ENCODE data around the gene GADL1.

Gene GADL1

DNA sequence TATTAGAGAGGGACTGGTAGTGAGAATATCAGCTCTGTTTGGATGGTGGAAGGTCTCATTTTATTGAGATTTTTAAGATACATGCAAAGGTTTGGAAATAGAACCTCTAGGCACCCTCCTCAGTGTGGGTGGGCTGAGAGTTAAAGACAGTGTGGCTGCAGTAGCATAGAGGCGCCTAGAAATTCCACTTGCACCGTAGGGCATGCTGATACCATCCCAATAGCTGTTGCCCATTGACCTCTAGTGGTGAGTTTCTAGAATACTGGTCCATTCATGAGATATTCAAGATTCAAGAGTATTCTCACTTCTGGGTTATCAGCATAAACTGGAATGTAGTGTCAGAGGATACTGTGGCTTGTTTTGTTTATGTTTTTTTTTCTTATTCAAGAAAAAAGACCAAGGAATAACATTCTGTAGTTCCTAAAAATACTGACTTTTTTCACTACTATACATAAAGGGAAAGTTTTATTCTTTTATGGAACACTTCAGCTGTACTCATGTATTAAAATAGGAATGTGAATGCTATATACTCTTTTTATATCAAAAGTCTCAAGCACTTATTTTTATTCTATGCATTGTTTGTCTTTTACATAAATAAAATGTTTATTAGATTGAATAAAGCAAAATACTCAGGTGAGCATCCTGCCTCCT is 200.9 kb downstream of the GADL1 start:
- peak; percentile 76 for DNase-seq

DNA sequence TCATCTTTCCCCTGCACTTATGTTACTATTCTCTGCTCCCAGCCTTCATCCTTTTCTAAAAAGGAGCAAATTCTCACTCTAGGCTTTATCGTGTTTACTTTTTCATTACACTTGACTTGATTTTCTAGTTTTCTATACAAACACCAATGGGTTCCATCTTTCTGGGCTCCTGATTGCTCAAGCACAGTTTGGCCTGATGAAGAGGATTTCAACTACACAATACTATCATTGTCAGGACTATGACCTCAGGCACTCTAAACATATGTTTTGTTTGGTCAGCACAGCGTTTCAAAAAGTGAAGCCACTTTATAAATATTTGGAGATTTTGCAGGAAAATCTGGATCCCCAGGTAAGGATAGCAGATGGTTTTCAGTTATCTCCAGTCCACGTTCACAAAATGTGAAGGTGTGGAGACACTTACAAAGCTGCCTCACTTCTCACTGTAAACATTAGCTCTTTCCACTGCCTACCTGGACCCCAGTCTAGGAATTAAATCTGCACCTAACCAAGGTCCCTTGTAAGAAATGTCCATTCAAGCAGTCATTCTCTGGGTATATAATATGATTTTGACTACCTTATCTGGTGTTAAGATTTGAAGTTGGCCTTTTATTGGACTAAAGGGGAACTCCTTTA is 201.8 kb downstream of the GADL1 start:
- DNase-seq: no peak

DNA sequence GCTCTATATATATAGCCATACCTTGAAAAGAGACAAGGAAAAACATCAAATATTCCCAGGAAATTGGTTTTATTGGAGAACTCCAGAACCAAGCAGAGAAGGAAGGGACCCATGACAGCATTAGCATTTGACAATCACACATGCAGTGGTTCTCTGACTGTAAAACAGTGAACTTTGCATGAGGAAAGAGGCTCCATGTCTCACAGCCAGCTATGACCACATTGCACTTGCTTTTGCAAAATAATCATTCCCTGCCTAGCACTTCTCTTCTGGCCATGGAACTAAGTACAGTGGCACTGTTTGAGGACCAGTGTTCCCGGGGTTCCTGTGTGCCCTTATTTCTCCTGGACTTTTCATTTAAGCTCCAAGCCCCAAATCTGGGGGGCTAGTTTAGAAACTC is 202.5 kb downstream of the GADL1 start:
- no peak for DNase-seq

DNA sequence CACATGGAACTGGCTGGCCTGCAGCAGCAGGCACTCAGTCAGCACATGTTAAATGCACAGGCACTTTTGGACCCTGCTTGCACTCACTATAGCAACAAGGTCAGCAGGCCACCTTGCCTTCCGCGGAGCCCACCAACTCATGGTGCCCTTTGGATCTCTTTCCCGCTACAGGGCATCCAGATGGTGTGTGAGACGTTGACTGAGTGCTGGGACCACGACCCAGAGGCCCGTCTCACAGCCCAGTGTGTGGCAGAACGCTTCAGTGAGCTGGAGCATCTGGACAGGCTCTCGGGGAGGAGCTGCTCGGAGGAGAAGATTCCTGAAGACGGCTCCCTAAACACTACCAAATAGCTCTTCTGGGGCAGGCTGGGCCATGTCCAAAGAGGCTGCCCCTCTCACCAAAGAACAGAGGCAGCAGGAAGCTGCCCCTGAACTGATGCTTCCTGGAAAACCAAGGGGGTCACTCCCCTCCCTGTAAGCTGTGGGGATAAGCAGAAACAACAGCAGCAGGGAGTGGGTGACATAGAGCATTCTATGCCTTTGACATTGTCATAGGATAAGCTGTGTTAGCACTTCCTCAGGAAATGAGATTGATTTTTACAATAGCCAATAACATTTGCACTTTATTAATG is 203.1 kb downstream of the GADL1 start:
- DNase-seq: no peak

DNA sequence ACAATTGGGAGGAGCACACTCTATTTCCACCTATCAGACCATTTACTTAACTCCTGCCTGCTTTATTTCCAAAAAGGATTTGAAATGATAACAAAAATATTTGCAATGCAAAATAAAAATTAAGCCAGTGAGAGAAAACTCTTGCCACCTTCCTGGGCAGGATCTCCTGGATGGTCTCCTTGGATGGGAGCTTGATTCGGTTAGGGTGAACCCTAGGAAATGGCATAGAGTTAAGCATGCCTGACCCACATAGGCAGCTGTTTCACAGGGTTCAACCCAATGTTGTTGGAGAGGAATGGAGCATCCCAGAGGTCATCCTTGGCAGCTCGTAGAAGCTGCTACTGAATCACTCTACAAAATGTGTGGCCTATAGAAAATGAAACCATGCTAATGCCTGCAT is 204.3 kb downstream of the GADL1 start:
- DNase-seq: no peak

DNA sequence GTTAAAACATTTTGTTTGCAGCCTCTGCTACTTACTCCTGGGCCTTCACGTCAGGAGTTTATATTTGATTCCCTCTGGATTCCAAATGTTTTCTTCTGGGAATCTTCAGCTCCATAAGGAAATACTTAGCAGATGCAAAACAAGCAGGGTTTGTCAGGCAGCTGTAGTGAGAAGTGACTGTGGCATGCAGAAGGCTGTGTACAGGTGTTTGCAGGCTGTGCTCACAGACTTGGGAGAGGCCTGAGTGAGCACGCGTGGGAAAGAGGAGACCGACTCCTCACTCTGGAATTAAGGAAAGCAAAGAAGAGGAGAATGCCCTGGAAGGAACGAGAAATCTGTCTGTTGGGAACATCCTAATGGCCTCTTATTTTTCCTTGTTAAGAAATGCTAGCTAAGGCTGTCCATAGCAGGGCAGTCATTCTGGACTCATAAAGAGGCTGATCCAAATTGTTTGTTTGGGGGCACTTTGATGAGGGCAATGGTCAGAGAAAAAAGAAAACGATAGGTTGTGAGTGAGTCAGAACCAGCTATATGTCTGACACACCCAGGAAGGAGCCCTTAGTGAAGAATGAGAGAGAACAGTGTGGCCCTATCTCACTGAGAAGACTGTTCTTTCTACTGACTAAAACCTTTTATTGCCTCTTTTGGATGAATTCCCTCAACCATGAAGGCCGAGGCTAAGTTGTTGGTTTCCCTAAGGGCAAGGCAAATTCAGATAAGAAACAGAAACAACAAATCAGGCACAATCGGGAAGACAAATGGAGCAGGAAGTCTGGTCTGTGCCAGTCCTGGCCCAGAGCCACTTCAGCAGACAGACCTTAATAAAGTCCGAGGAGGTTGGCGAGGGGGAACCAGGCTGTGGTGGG is 205.5 kb downstream of the GADL1 start:
- DNase-seq: peak; percentile 36

DNA sequence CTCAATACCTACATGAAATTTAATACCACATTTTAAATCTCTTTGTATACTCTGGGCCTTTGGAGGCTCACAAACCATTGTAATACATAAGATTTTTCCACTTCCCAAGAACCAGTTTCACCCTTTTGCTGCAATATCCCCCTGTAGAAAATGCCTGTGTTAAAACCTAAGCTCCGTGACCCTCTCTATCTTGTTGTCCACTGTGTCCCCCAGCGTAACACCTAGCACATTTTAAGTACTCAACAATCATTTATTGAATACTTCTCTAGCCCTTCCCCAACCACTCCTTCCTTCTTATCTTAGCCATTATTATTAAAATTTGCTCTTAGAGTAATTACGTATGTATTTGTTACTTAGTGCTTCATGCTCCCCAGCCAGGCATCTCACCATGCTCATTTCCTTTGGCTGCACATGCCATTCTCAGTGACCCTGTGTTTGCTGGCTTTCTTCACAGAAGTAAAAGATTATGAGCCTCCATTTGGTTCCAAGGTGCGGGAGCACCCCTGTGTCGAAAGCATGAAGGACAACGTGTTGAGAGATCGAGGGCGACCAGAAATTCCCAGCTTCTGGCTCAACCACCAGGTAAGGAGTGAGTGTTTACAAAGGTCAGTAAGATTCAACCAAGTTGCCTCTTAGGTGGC is 206.4 kb downstream of the GADL1 start:
- DNase-seq: no peak

DNA sequence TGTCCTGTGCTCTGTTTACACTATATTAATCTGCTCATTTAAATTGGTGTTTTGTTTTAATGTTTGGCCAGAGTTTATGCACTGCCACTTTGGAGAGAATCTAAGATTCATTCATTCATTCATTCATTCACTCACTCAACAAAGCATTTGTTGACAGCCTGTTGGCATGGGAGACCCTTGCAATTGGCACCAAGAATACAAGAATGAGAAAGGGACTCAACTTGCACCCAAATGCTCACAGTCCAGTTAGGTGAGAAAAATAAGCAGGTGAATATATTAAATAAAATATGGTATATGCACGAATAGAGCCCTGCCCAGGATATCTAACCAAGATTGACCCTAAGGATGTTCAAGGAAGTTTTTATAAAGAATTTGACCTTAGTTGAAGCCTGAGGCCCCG is 207.7 kb downstream of the GADL1 start:
- no peak for DNase-seq

DNA sequence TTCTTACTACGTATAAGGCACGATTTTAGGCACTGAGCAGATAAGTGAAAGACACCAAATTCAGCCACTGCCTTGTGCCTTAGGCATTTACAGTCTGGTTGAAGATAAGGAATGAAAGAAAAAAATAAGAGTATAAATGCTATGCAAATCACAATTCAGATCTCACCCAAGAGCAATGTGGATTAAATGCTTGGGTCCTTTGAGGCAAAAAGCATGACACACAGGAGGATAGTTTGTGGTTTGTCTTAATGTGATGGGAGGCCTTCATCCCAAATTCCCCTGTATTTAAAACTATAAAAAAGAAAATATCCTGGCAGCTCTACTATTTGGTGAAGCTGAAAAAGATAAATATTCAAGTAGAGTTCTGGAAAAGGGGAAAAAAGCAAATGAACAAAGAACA is 208.3 kb downstream of the GADL1 start:
- peak; percentile 25 for DNase-seq

DNA sequence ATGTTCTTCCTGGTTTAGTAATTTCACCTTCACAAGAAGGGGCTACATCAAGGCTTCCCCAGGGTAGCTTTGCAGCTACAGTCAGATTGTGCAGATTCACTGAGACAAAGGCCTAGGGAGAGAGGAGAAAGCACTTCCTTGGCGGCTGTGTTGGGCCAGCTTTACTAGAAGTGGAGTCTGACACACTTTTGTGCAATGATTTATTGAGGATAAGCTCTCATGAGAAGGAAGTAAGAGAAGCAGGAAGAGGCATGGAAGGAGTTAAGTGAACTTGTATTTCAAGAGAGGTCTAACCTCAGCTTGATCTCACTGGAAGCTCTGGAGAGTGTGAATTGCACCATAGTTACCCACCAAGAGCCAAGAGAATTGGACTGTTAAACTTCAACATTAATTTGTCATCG is 209.2 kb downstream of the GADL1 start:
- DNase-seq: no peak

DNA sequence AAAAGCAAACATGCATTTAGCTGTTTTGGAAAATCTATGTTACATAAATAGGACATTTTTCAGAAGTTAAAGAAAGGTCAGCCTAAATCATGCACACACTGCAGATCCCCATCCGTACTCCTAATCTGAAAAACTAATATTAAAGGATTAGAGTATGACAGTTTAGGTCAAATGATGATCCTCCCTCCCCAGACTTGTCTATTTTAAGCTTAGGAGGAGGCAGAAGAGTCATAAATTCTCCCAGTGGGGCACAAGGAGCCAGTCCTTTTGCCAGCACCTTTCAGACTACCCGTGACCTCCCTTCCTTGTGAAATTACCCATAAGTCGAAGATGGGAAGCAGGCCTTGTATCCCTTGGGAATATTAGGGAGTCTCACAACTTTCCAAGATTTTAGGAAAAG is 210.1 kb downstream of the GADL1 start:
- no peak for DNase-seq

DNA sequence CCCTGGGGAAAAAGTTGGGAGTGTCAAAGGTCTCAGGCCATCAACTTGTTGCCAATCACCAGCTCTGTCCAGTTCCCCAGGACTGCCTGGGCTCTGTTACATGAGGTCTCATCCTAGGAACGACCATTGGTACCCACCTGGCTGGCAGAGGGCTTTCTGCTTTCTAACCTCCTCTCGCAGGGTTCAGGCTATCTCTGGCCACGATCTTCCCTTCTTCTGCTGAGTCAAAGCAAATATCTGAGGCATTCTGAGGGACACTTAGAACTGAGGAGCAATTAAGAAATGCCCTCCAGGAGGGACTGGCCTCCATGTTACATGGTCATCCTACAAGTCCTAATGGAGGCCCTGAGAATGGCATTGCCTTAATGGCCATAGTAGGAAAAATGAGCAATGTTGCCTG is 210.7 kb downstream of the GADL1 start:
- no peak for DNase-seq

DNA sequence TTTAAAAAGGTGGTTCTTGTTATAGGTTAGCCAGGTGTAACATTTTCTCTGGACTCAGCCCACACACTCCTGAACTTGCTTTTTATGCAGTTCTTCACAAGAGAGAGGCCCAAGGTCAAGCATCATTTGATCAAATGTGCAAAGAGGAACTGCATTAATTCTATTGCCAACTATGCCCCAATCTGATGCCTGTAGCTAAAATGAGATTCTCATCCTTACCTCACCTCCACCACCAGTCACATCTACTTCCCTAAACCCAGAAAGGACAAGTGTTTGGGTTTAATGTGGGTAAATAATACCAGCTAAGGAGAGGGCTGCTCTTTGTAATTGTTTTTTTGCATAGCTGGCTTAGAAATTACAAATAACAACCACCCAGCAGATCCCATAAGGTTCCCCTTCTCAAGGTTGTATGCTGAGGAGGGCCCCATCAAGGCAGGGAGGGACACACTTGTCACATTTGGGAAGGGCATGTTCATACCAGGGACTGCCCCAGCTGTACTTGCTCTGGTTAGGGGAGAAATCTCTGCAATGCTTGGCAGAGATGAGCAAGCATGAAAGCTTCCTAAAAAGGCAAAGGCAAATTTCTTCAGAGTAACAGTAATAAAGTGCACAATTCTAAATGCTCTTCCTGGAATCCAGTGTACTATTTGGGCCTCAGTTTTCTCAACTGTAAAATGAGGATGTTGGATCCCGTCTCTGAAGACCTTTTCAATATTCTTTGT is 211.9 kb downstream of the GADL1 start:
- peak; percentile 23 for DNase-seq

DNA sequence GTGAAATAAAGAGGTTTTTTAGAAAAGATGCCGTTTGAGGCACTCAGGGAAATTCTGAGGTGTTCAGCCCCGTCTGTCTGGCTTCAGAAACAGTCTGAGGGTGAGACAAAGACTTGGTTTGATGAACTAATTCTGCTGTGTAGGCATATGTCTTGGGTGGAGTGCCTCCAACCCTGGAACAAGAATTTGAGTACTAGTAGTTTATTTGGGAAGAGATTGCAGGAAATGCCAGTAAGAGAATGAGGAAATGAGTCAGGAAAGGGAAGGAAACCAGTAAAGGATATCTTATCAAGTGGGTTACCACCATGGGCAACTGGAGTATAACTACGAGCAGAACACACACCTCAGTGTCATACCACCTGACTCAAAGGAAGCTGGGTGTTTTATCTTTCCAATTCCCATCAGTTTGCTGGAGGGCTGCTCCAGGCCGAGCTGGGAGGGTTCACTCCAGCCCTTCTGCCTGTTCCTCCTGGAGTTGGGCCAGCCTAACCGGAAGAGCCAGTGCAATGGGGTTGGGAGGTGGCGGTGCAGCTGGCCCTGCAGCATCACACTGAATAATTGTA is 212.7 kb downstream of the GADL1 start:
- DNase-seq: peak; percentile 25

DNA sequence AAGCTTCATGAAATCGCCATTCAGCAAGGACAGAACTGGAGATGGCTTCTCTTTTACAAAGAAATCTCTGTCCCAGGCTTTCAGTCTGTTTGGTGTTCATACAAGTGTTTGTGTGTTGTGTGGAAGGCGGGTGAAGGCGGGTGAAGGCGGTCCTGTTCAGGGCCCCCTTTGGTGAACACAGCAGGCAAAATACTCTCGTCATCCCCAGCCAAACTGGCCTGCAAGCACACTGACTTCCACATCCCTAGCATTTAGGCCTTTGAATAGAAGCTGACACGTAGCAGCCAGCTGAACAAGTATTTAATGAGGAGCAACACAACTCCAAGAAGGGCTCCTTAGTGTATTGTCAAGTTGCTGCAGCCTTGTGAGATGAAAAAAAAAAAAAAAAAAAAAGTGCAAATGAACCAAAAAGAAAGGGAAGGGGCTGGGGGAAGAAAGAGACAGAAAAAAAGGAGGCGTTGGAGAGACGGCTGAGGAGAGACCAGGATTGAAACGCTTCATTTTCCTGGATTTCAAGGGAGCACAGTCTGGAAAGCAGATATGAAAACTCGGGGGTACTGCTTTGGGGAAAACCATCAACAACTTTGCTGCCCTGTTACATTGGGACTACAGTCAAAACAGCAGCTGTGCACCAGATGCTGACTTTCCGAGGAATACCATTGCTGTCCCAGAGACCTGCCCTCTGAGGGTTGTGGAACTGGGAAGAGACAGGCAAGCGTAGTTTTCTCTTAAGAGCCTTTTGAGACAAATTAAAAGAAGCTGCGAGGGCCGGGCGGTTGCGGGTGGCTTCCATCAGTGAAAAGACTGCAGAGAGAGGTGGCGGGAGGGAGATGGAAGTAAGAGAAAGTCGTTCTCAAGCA is 213.4 kb downstream of the GADL1 start:
- DNase-seq: peak; percentile 65

DNA sequence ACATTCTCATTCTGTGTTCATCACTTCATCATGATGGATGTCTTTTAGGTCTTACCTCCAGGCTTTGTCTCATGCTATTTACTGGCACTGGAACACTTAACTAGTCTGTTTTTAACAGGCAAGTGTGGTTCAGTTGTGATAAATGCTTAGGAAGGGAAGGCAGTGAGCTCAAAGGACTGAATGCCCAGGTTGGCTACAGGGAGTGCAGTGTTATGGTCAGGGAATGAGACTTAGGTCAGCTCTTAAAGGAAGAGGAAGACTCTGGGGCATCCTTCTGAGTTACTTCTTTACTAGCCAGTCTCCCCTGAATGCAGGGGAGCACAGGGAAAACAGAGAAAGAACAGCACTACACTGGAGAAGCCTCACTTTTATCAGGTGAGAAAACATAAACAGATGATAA is 215.4 kb downstream of the GADL1 start:
- no peak for DNase-seq

DNA sequence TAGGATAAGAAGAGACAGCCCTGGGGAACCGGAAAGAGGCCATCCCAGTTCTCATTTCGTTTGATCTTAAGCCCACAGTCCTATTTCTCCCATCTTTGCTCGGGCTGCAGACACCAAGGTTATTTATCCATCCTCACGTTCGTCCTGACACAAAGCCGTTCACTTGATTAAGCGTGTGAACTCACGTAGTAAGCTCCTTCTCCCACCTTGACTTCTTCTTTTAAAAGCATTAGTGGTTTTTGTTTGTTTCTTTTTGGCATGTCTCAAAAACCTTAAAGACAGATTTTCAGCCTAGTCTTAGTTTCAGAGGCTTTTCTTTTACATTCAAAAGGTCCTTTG is 217.1 kb downstream of the GADL1 start:
- DNase-seq: no peak

DNA sequence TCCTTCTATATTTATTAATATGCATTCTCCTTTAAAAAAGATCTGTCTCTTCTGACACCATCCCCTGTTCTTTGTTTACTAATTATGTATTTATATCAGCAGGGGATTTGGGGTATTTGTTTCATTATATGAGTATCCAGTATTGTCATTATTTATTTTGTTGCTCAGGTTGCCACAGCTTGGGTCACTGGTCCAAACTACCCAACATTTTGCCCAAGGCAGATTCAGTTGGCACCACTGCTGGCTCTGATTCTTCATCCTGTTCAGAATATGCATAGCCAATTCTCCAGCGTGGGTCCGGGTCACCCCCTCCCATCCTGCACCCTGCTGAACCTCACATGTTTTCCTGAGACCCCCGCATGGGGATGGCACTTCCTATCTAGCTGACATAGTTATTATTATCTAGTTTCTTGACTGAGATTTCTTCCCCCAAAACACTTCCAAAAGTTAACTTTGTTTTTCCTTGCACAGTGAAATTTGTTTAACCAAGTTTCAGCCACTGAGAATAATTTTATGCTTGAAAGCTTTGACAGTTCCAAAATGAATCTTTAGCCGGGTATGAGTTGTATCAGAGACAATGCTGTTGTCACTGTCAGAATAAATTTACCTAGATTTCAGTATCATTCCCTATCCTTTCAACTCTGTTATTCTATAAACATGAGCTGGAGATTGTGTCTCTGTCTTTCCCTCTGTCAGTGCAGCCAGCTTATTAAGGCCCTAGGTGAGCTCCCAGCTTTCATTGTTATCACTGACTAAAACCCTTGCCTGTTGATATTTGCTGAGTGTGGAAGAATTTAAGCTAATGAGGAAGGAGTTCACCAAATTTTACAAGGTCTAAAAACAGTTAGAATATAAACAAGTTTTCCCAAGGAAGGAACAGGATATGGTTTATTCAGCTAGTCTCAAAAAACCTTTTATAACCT is 217.8 kb downstream of the GADL1 start:
- DNase-seq: no peak
